ENCODE measurements around the gene PHETA1. TPM values are rescaled to one million over a fixed set of nuclear protein-coding genes. Genes with fewer than 3 reads are reported as not detected.
"Not testable (repeated sequence)": the region's sequence is repeated elsewhere in the genome, so short reads cannot be mapped to it uniquely, and the experiment has no call there.

The PHETA1 gene
- total and polyA plus RNA-seq, 2 experiments from 2014 or later, result 5.3 to 12.9 TPM

DNA sequence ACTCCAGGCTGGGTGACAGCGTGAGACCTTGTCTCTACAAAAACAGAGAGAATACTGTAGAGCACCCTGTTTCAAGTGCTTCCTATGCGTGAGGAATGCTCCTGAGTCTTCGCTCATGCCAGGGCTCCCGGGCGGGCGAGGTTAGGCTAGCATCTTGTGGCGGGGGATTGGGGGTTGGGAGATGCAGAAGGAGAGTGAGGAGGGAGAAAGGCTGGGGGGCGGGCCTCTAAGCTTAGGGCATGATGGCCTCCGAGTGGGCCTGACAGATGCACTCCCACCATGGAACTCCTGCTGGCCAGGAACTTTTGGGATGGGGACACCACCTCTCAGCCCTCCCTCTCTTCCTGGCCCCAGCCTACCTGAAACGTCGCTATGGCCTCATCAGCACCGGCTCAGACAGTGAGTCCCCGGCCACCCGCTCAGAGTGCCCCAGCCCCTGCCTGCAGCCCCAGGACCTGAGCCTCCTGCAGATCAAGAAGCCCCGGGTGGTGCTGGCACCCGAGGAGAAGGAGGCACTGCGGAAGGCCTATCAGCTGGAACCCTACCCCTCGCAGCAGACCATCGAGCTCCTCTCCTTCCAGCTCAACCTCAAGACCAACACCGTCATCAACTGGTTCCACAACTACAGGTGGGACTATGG, 27.3 kb downstream of the PHETA1 start (continued):
- TF ChIP-seq, protein P1, sequence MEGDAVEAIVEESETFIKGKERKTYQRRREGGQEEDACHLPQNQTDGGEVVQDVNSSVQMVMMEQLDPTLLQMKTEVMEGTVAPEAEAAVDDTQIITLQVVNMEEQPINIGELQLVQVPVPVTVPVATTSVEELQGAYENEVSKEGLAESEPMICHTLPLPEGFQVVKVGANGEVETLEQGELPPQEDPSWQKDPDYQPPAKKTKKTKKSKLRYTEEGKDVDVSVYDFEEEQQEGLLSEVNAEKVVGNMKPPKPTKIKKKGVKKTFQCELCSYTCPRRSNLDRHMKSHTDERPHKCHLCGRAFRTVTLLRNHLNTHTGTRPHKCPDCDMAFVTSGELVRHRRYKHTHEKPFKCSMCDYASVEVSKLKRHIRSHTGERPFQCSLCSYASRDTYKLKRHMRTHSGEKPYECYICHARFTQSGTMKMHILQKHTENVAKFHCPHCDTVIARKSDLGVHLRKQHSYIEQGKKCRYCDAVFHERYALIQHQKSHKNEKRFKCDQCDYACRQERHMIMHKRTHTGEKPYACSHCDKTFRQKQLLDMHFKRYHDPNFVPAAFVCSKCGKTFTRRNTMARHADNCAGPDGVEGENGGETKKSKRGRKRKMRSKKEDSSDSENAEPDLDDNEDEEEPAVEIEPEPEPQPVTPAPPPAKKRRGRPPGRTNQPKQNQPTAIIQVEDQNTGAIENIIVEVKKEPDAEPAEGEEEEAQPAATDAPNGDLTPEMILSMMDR (conservative IDR thresholded peaks at IDR 0.05; ENCODE audit: low read depth in 2 of 2), result no peak
- TF ChIP-seq, protein P2, sequence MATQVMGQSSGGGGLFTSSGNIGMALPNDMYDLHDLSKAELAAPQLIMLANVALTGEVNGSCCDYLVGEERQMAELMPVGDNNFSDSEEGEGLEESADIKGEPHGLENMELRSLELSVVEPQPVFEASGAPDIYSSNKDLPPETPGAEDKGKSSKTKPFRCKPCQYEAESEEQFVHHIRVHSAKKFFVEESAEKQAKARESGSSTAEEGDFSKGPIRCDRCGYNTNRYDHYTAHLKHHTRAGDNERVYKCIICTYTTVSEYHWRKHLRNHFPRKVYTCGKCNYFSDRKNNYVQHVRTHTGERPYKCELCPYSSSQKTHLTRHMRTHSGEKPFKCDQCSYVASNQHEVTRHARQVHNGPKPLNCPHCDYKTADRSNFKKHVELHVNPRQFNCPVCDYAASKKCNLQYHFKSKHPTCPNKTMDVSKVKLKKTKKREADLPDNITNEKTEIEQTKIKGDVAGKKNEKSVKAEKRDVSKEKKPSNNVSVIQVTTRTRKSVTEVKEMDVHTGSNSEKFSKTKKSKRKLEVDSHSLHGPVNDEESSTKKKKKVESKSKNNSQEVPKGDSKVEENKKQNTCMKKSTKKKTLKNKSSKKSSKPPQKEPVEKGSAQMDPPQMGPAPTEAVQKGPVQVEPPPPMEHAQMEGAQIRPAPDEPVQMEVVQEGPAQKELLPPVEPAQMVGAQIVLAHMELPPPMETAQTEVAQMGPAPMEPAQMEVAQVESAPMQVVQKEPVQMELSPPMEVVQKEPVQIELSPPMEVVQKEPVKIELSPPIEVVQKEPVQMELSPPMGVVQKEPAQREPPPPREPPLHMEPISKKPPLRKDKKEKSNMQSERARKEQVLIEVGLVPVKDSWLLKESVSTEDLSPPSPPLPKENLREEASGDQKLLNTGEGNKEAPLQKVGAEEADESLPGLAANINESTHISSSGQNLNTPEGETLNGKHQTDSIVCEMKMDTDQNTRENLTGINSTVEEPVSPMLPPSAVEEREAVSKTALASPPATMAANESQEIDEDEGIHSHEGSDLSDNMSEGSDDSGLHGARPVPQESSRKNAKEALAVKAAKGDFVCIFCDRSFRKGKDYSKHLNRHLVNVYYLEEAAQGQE (IDR thresholded peaks at IDR 0.05; ENCODE audit: unreplicated experiment), result no peak
- TF ChIP-seq EZH2 (IDR thresholded peaks at IDR 0.05; ENCODE audit: low read depth, unreplicated experiment) (no peak), ZNF331 (CRISPR knock-in tag; IDR thresholded peaks at IDR 0.05; ENCODE audit: low read depth) (no peak), POLR2AphosphoS5 (IDR thresholded peaks at IDR 0.05; ENCODE audit: low read depth) (no peak)
- TF ChIP-seq, protein P3, sequence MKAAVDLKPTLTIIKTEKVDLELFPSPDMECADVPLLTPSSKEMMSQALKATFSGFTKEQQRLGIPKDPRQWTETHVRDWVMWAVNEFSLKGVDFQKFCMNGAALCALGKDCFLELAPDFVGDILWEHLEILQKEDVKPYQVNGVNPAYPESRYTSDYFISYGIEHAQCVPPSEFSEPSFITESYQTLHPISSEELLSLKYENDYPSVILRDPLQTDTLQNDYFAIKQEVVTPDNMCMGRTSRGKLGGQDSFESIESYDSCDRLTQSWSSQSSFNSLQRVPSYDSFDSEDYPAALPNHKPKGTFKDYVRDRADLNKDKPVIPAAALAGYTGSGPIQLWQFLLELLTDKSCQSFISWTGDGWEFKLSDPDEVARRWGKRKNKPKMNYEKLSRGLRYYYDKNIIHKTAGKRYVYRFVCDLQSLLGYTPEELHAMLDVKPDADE (IDR thresholded peaks at IDR 0.05), result no peak

DNA sequence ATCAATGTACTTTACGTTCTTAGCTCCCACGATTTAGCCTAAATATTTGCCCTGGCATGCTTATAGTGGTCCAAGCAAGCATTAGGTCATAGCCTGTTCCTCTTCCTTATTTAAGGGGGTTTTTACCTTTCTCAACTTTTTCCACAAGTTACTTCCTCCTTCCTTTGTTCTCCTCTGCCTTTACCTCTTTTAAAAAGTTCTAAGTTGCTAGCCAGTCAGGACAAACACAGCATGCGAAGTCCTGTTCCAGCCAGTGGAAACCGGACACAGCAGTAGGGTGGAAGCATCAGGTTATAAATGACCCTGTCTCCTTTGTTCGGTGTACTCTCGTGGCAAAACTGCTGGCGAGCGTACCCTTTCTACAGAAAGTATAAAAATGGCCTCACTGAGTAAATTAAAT, 28.2 kb downstream of the PHETA1 start:
- H2AFZ ChIP-seq; H3K79me2 ChIP-seq (replicated peaks; ENCODE audit: insufficient read depth); H3K27me3 ChIP-seq (ENCODE audit: insufficient read depth); H3K4me1 ChIP-seq (ENCODE audit: insufficient read depth); H3K9me3 Mint-ChIP-seq; H3K27ac Mint-ChIP-seq; H4K20me1 ChIP-seq (replicated peaks; ENCODE audit: insufficient read depth); H3K36me3 Mint-ChIP-seq (ENCODE audit: low read depth); H3K4me3 ChIP-seq; H3K4me1 Mint-ChIP-seq; H3K4me3 Mint-ChIP-seq; H3F3A ChIP-seq (replicated peaks; ENCODE audit: low read depth); H3K36me3 ChIP-seq (ENCODE audit: insufficient read depth); ATAC-seq; H3K9me2 ChIP-seq (ENCODE audit: insufficient read depth); H3K4me2 ChIP-seq; H3K27ac ChIP-seq (ENCODE audit: low read depth); DNase-seq (ENCODE audit: low spot score): not testable (repeated sequence)
- H3K27me3 Mint-ChIP-seq (ENCODE audit: insufficient read depth, low read depth, poor library complexity), result peaks cover 13% of the 10 kb centered on the region

Data from GM23338 (cell line).